ENCODE measurements around the gene PLCL1.

GRCh38 chr2:197943731-197944130 is 139.3 kb downstream of the PLCL1 start:
- TF ChIP-seq POLR2AphosphoS5 (IDR thresholded peaks at IDR 0.05; ENCODE audit: low read depth): no peak
- TF ChIP-seq, protein P1, sequence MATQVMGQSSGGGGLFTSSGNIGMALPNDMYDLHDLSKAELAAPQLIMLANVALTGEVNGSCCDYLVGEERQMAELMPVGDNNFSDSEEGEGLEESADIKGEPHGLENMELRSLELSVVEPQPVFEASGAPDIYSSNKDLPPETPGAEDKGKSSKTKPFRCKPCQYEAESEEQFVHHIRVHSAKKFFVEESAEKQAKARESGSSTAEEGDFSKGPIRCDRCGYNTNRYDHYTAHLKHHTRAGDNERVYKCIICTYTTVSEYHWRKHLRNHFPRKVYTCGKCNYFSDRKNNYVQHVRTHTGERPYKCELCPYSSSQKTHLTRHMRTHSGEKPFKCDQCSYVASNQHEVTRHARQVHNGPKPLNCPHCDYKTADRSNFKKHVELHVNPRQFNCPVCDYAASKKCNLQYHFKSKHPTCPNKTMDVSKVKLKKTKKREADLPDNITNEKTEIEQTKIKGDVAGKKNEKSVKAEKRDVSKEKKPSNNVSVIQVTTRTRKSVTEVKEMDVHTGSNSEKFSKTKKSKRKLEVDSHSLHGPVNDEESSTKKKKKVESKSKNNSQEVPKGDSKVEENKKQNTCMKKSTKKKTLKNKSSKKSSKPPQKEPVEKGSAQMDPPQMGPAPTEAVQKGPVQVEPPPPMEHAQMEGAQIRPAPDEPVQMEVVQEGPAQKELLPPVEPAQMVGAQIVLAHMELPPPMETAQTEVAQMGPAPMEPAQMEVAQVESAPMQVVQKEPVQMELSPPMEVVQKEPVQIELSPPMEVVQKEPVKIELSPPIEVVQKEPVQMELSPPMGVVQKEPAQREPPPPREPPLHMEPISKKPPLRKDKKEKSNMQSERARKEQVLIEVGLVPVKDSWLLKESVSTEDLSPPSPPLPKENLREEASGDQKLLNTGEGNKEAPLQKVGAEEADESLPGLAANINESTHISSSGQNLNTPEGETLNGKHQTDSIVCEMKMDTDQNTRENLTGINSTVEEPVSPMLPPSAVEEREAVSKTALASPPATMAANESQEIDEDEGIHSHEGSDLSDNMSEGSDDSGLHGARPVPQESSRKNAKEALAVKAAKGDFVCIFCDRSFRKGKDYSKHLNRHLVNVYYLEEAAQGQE (IDR thresholded peaks at IDR 0.05; ENCODE audit: insufficient replicate concordance, low read depth): no peak

All from HL-60 (cell line).